ENCODE measurements around the gene MEGF11.

GRCh38 chr15:66196602-66197001, 56.9 kb downstream of the MEGF11 start:
- TF ChIP-seq GATA3 (IDR thresholded peaks at IDR 0.05; ENCODE audit: low read depth, low read length) (no peak), GATA2 (IDR thresholded peaks at IDR 0.05; ENCODE audit: low read depth, low read length) (no peak)
